ENCODE data around the gene FREM1.

GRCh38 chr9:14864309-14864708 lies 45.9 kb downstream of the FREM1 start:
- TF ChIP-seq SMC3 (IDR thresholded peaks at IDR 0.05; ENCODE audit: low read depth, low read length) (no peak), CTCF (conservative IDR thresholded peaks at IDR 0.05; ENCODE audit: low read depth, low read length) (no peak), POLR2A (IDR thresholded peaks at IDR 0.05; ENCODE audit: low read depth, low read length) (no peak), MXI1 (IDR thresholded peaks at IDR 0.05; ENCODE audit: borderline replicate concordance, low read depth, low read length) (no peak), USF2 (IDR thresholded peaks at IDR 0.05; ENCODE audit: low read depth, low read length) (no peak), MAFK (IDR thresholded peaks at IDR 0.05; ENCODE audit: low read depth, low read length) (no peak), RCOR1 (IDR thresholded peaks at IDR 0.05; ENCODE audit: insufficient replicate concordance, low read length) (no peak), FOS (IDR thresholded peaks at IDR 0.05; ENCODE audit: low read depth, low read length) (no peak), RAD21 (IDR thresholded peaks at IDR 0.05; ENCODE audit: low read length) (no peak), RFX5 (IDR thresholded peaks at IDR 0.05; ENCODE audit: low read depth, low read length) (no peak), MAZ (IDR thresholded peaks at IDR 0.05; ENCODE audit: borderline replicate concordance, low read depth, low read length) (no peak), CEBPB (IDR thresholded peaks at IDR 0.05; ENCODE audit: low read depth, low read length) (no peak), CHD1 (IDR thresholded peaks at IDR 0.05; ENCODE audit: low read depth, low read length) (no peak)

All from IMR-90 (cell line).